ENCODE data around the gene LASP1.
"Not testable (repeated sequence)": the region's sequence is repeated elsewhere in the genome, so short reads cannot be mapped to it uniquely, and the experiment has no call there.

The LASP1 gene

GRCh38 chr17:38947189-38947588 lies 77.3 kb downstream of the LASP1 start:
- Histone ChIP-seq H4K20me1 (no peaks in the 10 kb centered on the region), H3K9ac (no peak overlapping the region), H3K27me3 (no peaks in the 10 kb centered on the region), H3K4me2 (no peak overlapping the region), H3K4me3 (no peak overlapping the region), H3K36me3 (no peaks in the 10 kb centered on the region), H3K27ac (no peak overlapping the region), H3K4me1 (peaks cover 15% of the 10 kb centered on the region), H3K9me3 (no peaks in the 10 kb centered on the region)
- TF ChIP-seq Cebpa-rat (IDR thresholded peaks at IDR 0.05), result no peak

- not testable (repeated sequence) for H3K4me3 ChIP-seq, H3K36me3 ChIP-seq, H3K27ac ChIP-seq, H3K4me2 ChIP-seq, H3K27me3 ChIP-seq, H4K20me1 ChIP-seq, H3K9ac ChIP-seq, H3K9me3 ChIP-seq
- peaks cover 11% of the 10 kb centered on the region for H3K4me1 ChIP-seq
Observed at GRCh38 chr17:38953800-38954199, 83.9 kb downstream of the LASP1 start.

- Histone ChIP-seq H3K4me2 (peak overlapping the region; percentile 2; the same call in 1 of the 2 replicates), H3K9ac (no peak overlapping the region), H4K20me1 (no peaks in the 10 kb centered on the region), H3K27me3 (no peaks in the 10 kb centered on the region), H3K9me3 (no peaks in the 10 kb centered on the region), H3K36me3 (no peaks in the 10 kb centered on the region), H3K27ac (no peak overlapping the region), H3K4me1 (peaks cover 16% of the 10 kb centered on the region), H3K4me3 (no peak overlapping the region)
- TF ChIP-seq Cebpa-rat (IDR thresholded peaks at IDR 0.05), result no peak
Observed at GRCh38 chr17:38958326-38958725, 88.5 kb downstream of the LASP1 start.

DNA sequence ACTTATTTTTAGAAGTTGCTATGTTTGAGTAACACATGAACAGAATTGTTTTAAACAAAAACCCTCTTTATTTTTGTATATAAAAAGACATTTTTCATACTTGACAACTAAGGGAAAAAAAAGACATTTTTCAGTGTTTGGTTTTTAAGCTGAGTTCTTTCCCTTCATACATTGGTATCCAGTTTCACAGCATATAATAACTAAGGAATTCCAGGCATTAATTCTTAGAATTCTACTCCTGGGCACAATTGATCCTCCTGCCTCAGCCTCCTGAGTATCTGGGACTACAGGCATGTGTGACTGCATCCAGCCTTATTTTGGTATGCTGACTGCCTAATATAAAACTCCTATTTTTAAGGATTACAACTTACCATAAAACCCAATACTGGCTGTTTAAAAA lies 88.9 kb downstream of the LASP1 start:
- H3K4me3 ChIP-seq, result no peak overlapping the region
- H3K36me3 ChIP-seq, result no peaks in the 10 kb centered on the region
- H3K9me3 ChIP-seq, result no peaks in the 10 kb centered on the region
- peaks cover 16% of the 10 kb centered on the region for H3K4me1 ChIP-seq
- H3K4me2 ChIP-seq, result 0 out of 2 replicates have a peak overlapping the region, but pooled peaks have one; percentile 11
- no peak overlapping the region for H3K9ac ChIP-seq
- no peak for TF ChIP-seq Cebpa-rat (IDR thresholded peaks at IDR 0.05)
- H3K27me3 ChIP-seq, result no peaks in the 10 kb centered on the region
- H3K27ac ChIP-seq, result no peak overlapping the region
- H4K20me1 ChIP-seq, result no peaks in the 10 kb centered on the region

GRCh38 chr17:38959508-38959907 lies 89.7 kb downstream of the LASP1 start:
- no peak overlapping the region for H3K9ac ChIP-seq
- H3K27ac ChIP-seq, result no peak overlapping the region
- no peaks in the 10 kb centered on the region for H3K36me3 ChIP-seq
- peaks cover 16% of the 10 kb centered on the region for H3K4me1 ChIP-seq
- TF ChIP-seq Cebpa-rat (IDR thresholded peaks at IDR 0.05), result no peak
- H3K27me3 ChIP-seq, result no peaks in the 10 kb centered on the region
- no peak overlapping the region for H3K4me2 ChIP-seq
- no peaks in the 10 kb centered on the region for H4K20me1 ChIP-seq
- no peak overlapping the region for H3K4me3 ChIP-seq
- H3K9me3 ChIP-seq, result no peaks in the 10 kb centered on the region

GRCh38 chr17:38960402-38960801 lies 90.5 kb downstream of the LASP1 start:
- H3K27me3 ChIP-seq, result no peaks in the 10 kb centered on the region
- no peaks in the 10 kb centered on the region for H3K9me3 ChIP-seq
- peaks cover 16% of the 10 kb centered on the region for H3K4me1 ChIP-seq
- no peak for TF ChIP-seq Cebpa-rat (IDR thresholded peaks at IDR 0.05)
- no peak overlapping the region for H3K9ac ChIP-seq
- H4K20me1 ChIP-seq, result no peaks in the 10 kb centered on the region
- no peak overlapping the region for H3K27ac ChIP-seq
- no peak overlapping the region for H3K4me2 ChIP-seq
- H3K4me3 ChIP-seq, result no peak overlapping the region
- H3K36me3 ChIP-seq, result no peaks in the 10 kb centered on the region

- H3K4me1 ChIP-seq, result peaks cover 16% of the 10 kb centered on the region
- no peak overlapping the region for H3K4me2 ChIP-seq
- H3K9ac ChIP-seq, result no peak overlapping the region
- H3K4me3 ChIP-seq, result no peak overlapping the region
- no peaks in the 10 kb centered on the region for H3K9me3 ChIP-seq
- H3K27me3 ChIP-seq, result no peaks in the 10 kb centered on the region
- H3K27ac ChIP-seq, result no peak overlapping the region
- no peaks in the 10 kb centered on the region for H3K36me3 ChIP-seq
- H4K20me1 ChIP-seq, result no peaks in the 10 kb centered on the region
- no peak for TF ChIP-seq Cebpa-rat (IDR thresholded peaks at IDR 0.05)
Observed at GRCh38 chr17:38961413-38961812, 91.6 kb downstream of the LASP1 start.

DNA sequence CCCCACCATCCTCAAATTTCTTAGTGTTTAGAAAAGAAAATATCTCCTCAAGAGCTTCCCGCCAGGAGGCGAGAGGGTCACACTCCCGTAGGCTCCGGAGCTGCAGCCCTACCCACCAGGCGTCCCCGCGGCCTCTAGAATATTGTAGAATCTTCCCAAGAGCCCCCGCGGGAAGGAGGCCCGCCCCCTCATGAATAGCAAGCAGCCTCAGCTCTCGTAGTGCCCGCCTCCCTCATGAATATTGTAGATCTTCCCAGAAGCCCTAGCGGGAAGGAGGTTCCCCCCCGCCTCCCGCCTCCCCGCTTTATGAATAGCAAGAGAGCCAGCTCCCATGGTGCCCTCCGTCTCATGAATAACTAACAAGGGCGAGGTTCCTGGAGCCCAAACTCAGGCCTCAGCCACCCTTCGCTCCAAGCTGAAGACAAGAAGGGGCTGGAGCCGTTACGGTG lies 97.5 kb downstream of the LASP1 start, which contains the start of gene FBXO47:
Gene FBXO47 (minus strand): TSS at position 114 of the 449 bp plus-strand sequence. CDS start 4,378 bp downstream, outside the sequence.
- Histone ChIP-seq H3K9ac (peak within 1 kb of the TSS; percentile 38; the same call in 1 of the 2 replicates), H3K27ac (peak within 1 kb of the TSS; percentile 60), H3K27me3 (no peaks in the 10 kb centered on the region), H3K9me3 (no peaks in the 10 kb centered on the region), H3K4me2 (peak within 1 kb of the TSS; percentile 66), H3K36me3 (no peaks in the 10 kb centered on the region), H3K4me3 (peak within 1 kb of the TSS; percentile 38), H3K4me1 (peaks cover 15% of the 10 kb centered on the region), H4K20me1 (no peaks in the 10 kb centered on the region)
- TF ChIP-seq Cebpa-rat (IDR thresholded peaks at IDR 0.05), result no peak

GRCh38 chr17:38969281-38969680 lies 99.4 kb downstream of the LASP1 start:
- Histone ChIP-seq H3K36me3 (no peaks in the 10 kb centered on the region), H3K4me1 (peaks cover 15% of the 10 kb centered on the region), H3K4me2 (no peak overlapping the region), H3K27ac (no peak overlapping the region), H3K9ac (no peak overlapping the region), H3K9me3 (no peaks in the 10 kb centered on the region), H3K4me3 (no peak overlapping the region), H4K20me1 (no peaks in the 10 kb centered on the region), H3K27me3 (no peaks in the 10 kb centered on the region)
- TF ChIP-seq Cebpa-rat (IDR thresholded peaks at IDR 0.05), result no peak

DNA sequence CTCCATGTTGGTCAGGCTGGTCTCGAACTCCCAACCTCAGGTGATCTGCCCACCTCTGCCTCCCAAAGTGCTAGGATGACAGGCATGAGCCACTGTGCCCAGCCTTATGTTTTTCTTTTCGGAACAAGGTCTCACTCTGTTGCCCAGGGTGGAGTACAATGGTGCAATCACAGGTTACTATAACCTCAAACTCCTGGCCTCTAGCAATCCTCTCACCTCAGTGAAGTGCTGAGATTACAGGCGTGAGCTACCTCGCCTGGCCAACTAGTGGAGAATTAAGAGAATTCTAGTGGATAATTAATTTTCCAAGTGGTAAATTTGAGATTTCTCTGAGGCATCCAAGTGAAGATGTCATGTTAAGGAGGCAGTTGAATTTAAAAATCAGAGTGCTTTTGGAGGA lies 100.3 kb downstream of the LASP1 start:
- no peaks in the 10 kb centered on the region for H4K20me1 ChIP-seq
- H3K4me3 ChIP-seq, result no peak overlapping the region
- no peaks in the 10 kb centered on the region for H3K36me3 ChIP-seq
- H3K27me3 ChIP-seq, result no peaks in the 10 kb centered on the region
- H3K27ac ChIP-seq, result no peak overlapping the region
- H3K4me1 ChIP-seq, result peaks cover 15% of the 10 kb centered on the region
- no peaks in the 10 kb centered on the region for H3K9me3 ChIP-seq
- TF ChIP-seq Cebpa-rat (IDR thresholded peaks at IDR 0.05), result no peak
- H3K4me2 ChIP-seq, result no peak overlapping the region
- no peak overlapping the region for H3K9ac ChIP-seq

DNA sequence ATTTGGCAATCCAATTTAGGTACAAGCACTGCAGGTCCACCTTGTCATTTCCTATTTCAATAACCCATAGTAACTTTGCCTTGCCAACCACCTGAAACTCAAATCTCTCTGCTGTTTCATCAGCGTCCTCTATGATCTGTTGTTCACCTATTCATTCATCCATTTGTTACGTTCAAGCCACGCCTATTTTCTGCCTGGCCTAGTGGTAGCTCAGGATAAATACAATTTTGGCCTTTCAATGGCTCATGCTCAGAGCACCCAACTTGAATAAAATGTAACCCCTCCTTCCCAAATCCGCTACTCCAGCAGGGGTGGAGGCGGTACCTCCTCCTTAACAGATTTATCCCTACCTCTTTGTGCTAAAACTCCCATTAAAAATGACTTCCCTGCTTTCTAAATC lies 100.9 kb downstream of the LASP1 start:
- Histone ChIP-seq H3K27ac (no peak overlapping the region), H3K4me1 (peaks cover 15% of the 10 kb centered on the region), H3K36me3 (no peaks in the 10 kb centered on the region), H3K4me2 (no peak overlapping the region), H4K20me1 (no peaks in the 10 kb centered on the region), H3K9ac (no peak overlapping the region), H3K9me3 (no peaks in the 10 kb centered on the region), H3K4me3 (no peak overlapping the region), H3K27me3 (no peaks in the 10 kb centered on the region)
- no peak for TF ChIP-seq Cebpa-rat (IDR thresholded peaks at IDR 0.05)

All from BLaER1 (cell line).